Aortic smooth muscle cell (primary cell): Measurements from ENCODE around the gene CAGE1. TPM values are rescaled to one million over a fixed set of nuclear protein-coding genes. Genes with fewer than 3 reads are reported as not detected.

Experiments used
- total RNA-seq: library from RNA; depleted of rRNA; stranded (reverse); fragments of >200 nt; gene quantifications from 2 replicates; pipeline ENCODE4 v1.2.3, GENCODE V29; 2014

Gene CAGE1
- 0.06 and 0.13 TPM in 2 replicates for total RNA-seq

GRCh38 chr6:7389451-7390225, at the start of gene CAGE1, which contains the start of gene RIOK1:
CAGE1 (minus strand) TSS chr6:7389742; CDS start chr6:7387173, 2,569 bp downstream.
RIOK1 (plus strand) TSS chr6:7389808; CDS start chr6:7390003, 195 bp downstream.

GRCh38 chr6:7312616-7313504, 76.7 kb downstream of the CAGE1 start, which contains the start of gene SSR1:
SSR1 (minus strand) TSS chr6:7313199; CDS start chr6:7313120, 79 bp downstream.

Other genes starting within 250 kb of the CAGE1 start
- gene SSR1, start 76.5 kb downstream of the CAGE1 start, total RNA-seq, result 70.8 and 109 TPM in 2 replicates
- gene RIOK1, start 66 bp upstream of the CAGE1 start, total RNA-seq, result 17.0 and 24.3 TPM in 2 replicates
- gene DSP, start 151.9 kb upstream of the CAGE1 start, total RNA-seq, result 0.25 and 0.53 TPM in 2 replicates
- gene SNRNP48, start 200.5 kb upstream of the CAGE1 start, total RNA-seq, result 10.3 and 12.6 TPM in 2 replicates